ENCODE measurements around the gene ANKRD24.
A peak's percentile ranks its signal among the peaks of the same experiment; 100 is the strongest.
"Not testable (repeated sequence)": the region's sequence is repeated elsewhere in the genome, so short reads cannot be mapped to it uniquely, and the experiment has no call there.

The ANKRD24 gene

GRCh38 chr19:4182084-4182810, at the start of gene ANKRD24, which contains the start of gene SIRT6:
TSS of gene ANKRD24 (plus strand) at chr19:4182689. CDS start at chr19:4186426, 3,737 bp downstream.
TSS of gene SIRT6 (minus strand) at chr19:4182563. CDS start at chr19:4182539, 24 bp downstream.
- DNase-seq, result peak; percentile 97 to 99 (median 99)

- no peak for DNase-seq
These were observed 48.1 kb upstream of the ANKRD24 start for GRCh38 chr19:4134351-4134750.

- peak; percentile 37 to 84 (median 51) for DNase-seq
These were observed 47.1 kb upstream of the ANKRD24 start for GRCh38 chr19:4135386-4135785.

- DNase-seq, result peak in 1 of 3 donors; percentile 24
These were observed 45.8 kb upstream of the ANKRD24 start for GRCh38 chr19:4136680-4137088.

GRCh38 chr19:4138445-4138844, 44.0 kb upstream of the ANKRD24 start:
- no peak for DNase-seq

- DNase-seq, result peak; percentile 77 to 86 (median 86)
These were observed 42.8 kb upstream of the ANKRD24 start for GRCh38 chr19:4139614-4140236.

- peak; percentile 71 to 79 (median 79) for DNase-seq
These were observed 42.2 kb upstream of the ANKRD24 start for GRCh38 chr19:4140237-4140711.

- not testable (repeated sequence) for DNase-seq
These were observed 39.6 kb upstream of the ANKRD24 start for GRCh38 chr19:4142916-4143315.

- peak; percentile 41 to 65 (median 42) for DNase-seq
These were observed 37.7 kb upstream of the ANKRD24 start for GRCh38 chr19:4144666-4145249.

- no peak for DNase-seq
These were observed 32.8 kb upstream of the ANKRD24 start for GRCh38 chr19:4149518-4150288.

GRCh38 chr19:4151623-4152022, 30.9 kb upstream of the ANKRD24 start:
- no peak for DNase-seq

GRCh38 chr19:4152241-4152998, 30.1 kb upstream of the ANKRD24 start:
- DNase-seq, result no peak

- no peak for DNase-seq
These were observed 27.7 kb upstream of the ANKRD24 start for GRCh38 chr19:4154571-4155312.

- no peak for DNase-seq
These were observed 25.3 kb upstream of the ANKRD24 start for GRCh38 chr19:4157164-4157563.

GRCh38 chr19:4157971-4158370, 24.5 kb upstream of the ANKRD24 start:
- not testable (repeated sequence) for DNase-seq

- DNase-seq, result no peak
These were observed 20.9 kb upstream of the ANKRD24 start for GRCh38 chr19:4161415-4162077.

- no peak for DNase-seq
These were observed 18.2 kb upstream of the ANKRD24 start for GRCh38 chr19:4164262-4164661.

GRCh38 chr19:4171676-4172075, 10.8 kb upstream of the ANKRD24 start:
- DNase-seq, result no peak

- peak; percentile 40 to 83 (median 65) for DNase-seq
These were observed 9.5 kb upstream of the ANKRD24 start for GRCh38 chr19:4172861-4173473.

- DNase-seq, result no peak
These were observed 8.8 kb upstream of the ANKRD24 start for GRCh38 chr19:4173479-4174212.

All from suppressor macrophage treated with lipopolysaccharide for 1 hour (primary cell).